ENCODE results near the gene DPP3.

DNA sequence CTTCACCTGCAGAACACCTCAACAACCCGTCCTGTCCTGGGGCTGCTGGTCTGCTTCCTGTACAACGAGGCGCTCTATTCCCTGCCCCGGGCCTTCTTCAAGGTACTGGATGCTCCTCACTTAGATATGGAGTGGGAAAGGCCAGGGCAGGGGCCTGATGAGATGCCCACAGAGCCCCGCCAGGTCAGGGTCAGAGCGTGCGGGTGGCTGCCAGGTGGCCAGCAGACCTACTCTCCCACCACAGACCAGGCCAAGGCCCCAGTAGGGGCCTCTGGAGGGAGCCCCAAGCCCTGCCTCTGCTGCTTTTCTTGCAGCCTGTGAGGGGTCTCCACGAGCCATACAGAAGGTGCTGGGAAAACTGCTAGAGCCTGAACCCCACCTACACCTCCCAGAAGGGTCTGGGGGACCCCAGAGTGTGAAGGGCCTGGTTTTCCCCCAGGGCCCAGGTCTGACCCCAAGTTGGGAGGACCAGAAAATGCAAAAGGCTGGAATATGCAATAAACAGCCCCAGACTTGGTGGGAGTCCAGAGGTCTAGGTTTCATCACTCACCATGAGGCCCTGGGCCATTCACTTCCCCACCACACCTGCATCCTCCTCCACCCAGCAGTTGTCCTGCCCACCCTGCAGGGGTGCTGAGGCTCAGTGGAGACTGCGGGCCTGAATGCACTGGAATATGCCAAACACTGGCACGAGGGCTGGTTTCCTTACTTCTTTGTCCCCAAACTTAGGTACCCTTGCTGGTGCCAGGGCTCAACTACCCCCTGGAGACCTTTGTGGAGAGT is 50.9 kb downstream of the DPP3 start:
- TF ChIP-seq, protein P1, sequence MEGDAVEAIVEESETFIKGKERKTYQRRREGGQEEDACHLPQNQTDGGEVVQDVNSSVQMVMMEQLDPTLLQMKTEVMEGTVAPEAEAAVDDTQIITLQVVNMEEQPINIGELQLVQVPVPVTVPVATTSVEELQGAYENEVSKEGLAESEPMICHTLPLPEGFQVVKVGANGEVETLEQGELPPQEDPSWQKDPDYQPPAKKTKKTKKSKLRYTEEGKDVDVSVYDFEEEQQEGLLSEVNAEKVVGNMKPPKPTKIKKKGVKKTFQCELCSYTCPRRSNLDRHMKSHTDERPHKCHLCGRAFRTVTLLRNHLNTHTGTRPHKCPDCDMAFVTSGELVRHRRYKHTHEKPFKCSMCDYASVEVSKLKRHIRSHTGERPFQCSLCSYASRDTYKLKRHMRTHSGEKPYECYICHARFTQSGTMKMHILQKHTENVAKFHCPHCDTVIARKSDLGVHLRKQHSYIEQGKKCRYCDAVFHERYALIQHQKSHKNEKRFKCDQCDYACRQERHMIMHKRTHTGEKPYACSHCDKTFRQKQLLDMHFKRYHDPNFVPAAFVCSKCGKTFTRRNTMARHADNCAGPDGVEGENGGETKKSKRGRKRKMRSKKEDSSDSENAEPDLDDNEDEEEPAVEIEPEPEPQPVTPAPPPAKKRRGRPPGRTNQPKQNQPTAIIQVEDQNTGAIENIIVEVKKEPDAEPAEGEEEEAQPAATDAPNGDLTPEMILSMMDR (IDR thresholded peaks at IDR 0.05) = no peak
- TF ChIP-seq EP300 (IDR thresholded peaks at IDR 0.05) (no peak), POLR2AphosphoS5 (IDR thresholded peaks at IDR 0.05) (no peak), POLR2A (IDR thresholded peaks at IDR 0.05; ENCODE audit: low read depth) (no peak)

All from esophagus muscularis mucosa (tissue), 4 donors.